ENCODE data around the gene ATP5F1E.
A peak's percentile ranks its signal among the peaks of the same experiment; 100 is the strongest.
"Not testable (repeated sequence)": the region's sequence is repeated elsewhere in the genome, so short reads cannot be mapped to it uniquely, and the experiment has no call there.

Gene ATP5F1E

DNA sequence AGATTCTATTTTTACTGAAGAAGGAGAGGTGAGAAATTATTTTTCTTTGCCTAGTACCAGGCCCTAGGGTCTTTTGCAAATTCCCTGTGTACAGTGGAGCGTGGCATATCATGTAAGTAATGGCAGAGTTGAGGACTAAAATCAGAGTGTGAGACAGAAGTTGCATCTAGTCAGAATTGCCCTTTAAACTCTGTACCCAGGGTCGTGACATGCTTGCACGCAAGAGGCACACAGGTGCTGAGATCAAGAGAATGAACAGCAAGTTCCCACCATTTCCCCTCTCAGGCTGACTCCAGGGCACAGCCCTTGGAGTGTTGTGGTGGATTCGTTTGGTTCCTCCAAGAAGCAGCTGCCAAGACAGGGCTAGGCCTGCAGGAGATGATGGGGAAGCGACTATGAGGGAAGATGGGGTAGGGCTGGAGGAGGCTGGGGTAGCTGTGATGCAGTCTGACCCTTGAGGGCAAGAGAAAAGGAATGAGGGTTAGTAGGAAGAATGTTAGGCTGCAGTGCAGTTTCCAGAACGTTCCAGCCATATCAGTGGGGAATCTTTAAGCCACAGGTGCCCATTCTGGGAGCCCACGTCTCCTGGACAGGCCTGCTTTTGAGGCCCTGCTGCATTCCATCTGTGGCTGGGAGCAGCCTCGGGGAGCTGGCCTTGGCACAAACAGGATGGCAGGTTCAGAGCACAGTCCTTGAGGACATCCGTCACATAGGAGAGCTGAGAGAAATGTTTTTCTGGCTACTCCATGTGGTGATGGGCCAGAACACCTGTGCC, 44.2 kb downstream of the ATP5F1E start:
- H3K27me3 ChIP-seq (ENCODE audit: control insufficient read depth, insufficient read depth, low read length) = no peaks in the 10 kb centered on the region
- no peak overlapping the region for H3K4me3 ChIP-seq (ENCODE audit: low read length)
- H3K9ac ChIP-seq (ENCODE audit: low read length) = no peak overlapping the region
- H3K27ac ChIP-seq (ENCODE audit: low read depth, low read length) = no peak overlapping the region
- no peaks in the 10 kb centered on the region for H3K4me1 ChIP-seq (ENCODE audit: control insufficient read depth, insufficient read depth, low read length)
- H3K36me3 ChIP-seq (ENCODE audit: control insufficient read depth, insufficient read depth, low read length) = peaks cover 37% of the 10 kb centered on the region

- Histone ChIP-seq H3K4me3 (ENCODE audit: low read length) (no peak overlapping the region), H3K36me3 (ENCODE audit: control insufficient read depth, insufficient read depth, low read length) (peaks cover 37% of the 10 kb centered on the region), H3K27ac (ENCODE audit: low read depth, low read length) (no peak overlapping the region), H3K9ac (ENCODE audit: low read length) (no peak overlapping the region), H3K27me3 (ENCODE audit: control insufficient read depth, insufficient read depth, low read length) (no peaks in the 10 kb centered on the region), H3K4me1 (ENCODE audit: control insufficient read depth, insufficient read depth, low read length) (peaks cover 3% of the 10 kb centered on the region)
Measured at GRCh38 chr20:58986968-58987517, 45.1 kb downstream of the ATP5F1E start.

DNA sequence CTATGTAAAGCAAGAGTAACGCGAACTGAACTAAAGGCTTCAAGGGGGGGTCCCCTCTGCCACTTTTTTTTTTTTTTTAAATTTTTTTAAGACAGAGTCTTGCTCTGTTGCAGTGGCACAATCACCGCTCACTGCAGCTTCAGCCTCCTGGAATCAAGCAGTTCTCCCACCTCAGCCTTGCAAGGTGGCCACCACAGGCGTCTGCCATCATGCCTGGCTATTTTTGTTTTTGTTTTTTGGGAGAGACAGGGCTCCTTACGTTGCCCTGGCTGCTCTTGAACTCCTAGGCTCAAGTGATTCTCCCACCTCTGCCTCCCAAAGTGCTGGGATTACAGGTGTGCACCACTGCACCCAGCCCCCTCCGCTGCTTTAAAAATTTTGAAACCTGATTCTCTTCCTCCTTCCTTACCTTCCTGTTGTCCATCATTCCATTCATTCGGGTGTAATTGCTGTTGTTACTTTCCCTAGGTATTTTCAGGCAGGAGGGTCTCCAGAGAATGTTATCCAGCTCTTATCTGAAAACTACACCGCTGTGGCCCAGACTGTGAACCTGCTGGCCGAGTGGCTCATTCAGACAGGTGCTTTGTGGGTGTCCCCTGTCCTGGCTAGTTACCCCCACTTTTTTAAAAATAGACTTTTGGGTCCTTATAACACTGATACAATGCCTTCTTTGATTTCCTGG, 45.7 kb downstream of the ATP5F1E start:
- peaks cover 33% of the 10 kb centered on the region for H3K36me3 ChIP-seq (ENCODE audit: control insufficient read depth, insufficient read depth, low read length)
- H3K4me3 ChIP-seq (ENCODE audit: low read length) = no peak overlapping the region
- no peaks in the 10 kb centered on the region for H3K27me3 ChIP-seq (ENCODE audit: control insufficient read depth, insufficient read depth, low read length)
- peaks cover 3% of the 10 kb centered on the region for H3K4me1 ChIP-seq (ENCODE audit: control insufficient read depth, insufficient read depth, low read length)
- no peak overlapping the region for H3K27ac ChIP-seq (ENCODE audit: low read depth, low read length)
- H3K9ac ChIP-seq (ENCODE audit: low read length) = no peak overlapping the region

GRCh38 chr20:58985656-58986055, 46.5 kb downstream of the ATP5F1E start:
- H3K4me1 ChIP-seq (ENCODE audit: control insufficient read depth, insufficient read depth, low read length) = peaks cover 3% of the 10 kb centered on the region
- H3K36me3 ChIP-seq (ENCODE audit: control insufficient read depth, insufficient read depth, low read length) = peaks cover 25% of the 10 kb centered on the region
- H3K9ac ChIP-seq (ENCODE audit: low read length) = no peak overlapping the region
- H3K4me3 ChIP-seq (ENCODE audit: low read length) = no peak overlapping the region
- no peaks in the 10 kb centered on the region for H3K27me3 ChIP-seq (ENCODE audit: control insufficient read depth, insufficient read depth, low read length)
- H3K27ac ChIP-seq (ENCODE audit: low read depth, low read length) = no peak overlapping the region

- Histone ChIP-seq H3K36me3 (ENCODE audit: control insufficient read depth, insufficient read depth, low read length) (peaks cover 22% of the 10 kb centered on the region), H3K4me3 (ENCODE audit: low read length) (no peak overlapping the region), H3K27ac (ENCODE audit: low read depth, low read length) (no peak overlapping the region), H3K27me3 (ENCODE audit: control insufficient read depth, insufficient read depth, low read length) (no peaks in the 10 kb centered on the region), H3K9ac (ENCODE audit: low read length) (no peak overlapping the region), H3K4me1 (ENCODE audit: control insufficient read depth, insufficient read depth, low read length) (peaks cover 3% of the 10 kb centered on the region)
Measured at GRCh38 chr20:58984691-58985090, 47.4 kb downstream of the ATP5F1E start.

DNA sequence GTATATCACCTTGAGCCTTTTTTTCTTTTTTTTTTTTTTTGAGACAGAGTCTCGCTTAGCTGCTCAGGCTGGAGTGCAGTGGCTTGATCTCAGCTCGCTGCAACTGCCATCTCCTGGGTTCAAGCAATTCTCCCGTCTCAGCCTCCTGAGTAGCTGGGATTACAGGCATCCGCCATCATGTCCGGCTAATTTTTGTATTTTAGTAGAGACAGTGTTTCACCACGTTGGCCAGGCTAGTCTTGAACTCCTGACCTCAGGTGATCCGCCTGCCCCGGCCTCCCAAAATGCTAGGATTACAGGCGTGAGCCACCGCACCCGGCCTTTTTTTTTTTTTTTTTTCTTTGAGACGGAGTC, 49.0 kb downstream of the ATP5F1E start:
- not testable (repeated sequence) for H3K9ac ChIP-seq (ENCODE audit: low read length); H3K27me3 ChIP-seq (ENCODE audit: control insufficient read depth, insufficient read depth, low read length); H3K4me3 ChIP-seq (ENCODE audit: low read length); H3K36me3 ChIP-seq (ENCODE audit: control insufficient read depth, insufficient read depth, low read length); H3K4me1 ChIP-seq (ENCODE audit: control insufficient read depth, insufficient read depth, low read length); H3K27ac ChIP-seq (ENCODE audit: low read depth, low read length)

GRCh38 chr20:58982406-58983114, 49.6 kb downstream of the ATP5F1E start:
- Histone ChIP-seq H3K9ac (ENCODE audit: low read length) (no peak overlapping the region), H3K27me3 (ENCODE audit: control insufficient read depth, insufficient read depth, low read length) (no peaks in the 10 kb centered on the region), H3K4me1 (ENCODE audit: control insufficient read depth, insufficient read depth, low read length) (peaks cover 3% of the 10 kb centered on the region), H3K27ac (ENCODE audit: low read depth, low read length) (no peak overlapping the region), H3K36me3 (ENCODE audit: control insufficient read depth, insufficient read depth, low read length) (peaks cover 3% of the 10 kb centered on the region), H3K4me3 (ENCODE audit: low read length) (peak overlapping the region; percentile 73)

DNA sequence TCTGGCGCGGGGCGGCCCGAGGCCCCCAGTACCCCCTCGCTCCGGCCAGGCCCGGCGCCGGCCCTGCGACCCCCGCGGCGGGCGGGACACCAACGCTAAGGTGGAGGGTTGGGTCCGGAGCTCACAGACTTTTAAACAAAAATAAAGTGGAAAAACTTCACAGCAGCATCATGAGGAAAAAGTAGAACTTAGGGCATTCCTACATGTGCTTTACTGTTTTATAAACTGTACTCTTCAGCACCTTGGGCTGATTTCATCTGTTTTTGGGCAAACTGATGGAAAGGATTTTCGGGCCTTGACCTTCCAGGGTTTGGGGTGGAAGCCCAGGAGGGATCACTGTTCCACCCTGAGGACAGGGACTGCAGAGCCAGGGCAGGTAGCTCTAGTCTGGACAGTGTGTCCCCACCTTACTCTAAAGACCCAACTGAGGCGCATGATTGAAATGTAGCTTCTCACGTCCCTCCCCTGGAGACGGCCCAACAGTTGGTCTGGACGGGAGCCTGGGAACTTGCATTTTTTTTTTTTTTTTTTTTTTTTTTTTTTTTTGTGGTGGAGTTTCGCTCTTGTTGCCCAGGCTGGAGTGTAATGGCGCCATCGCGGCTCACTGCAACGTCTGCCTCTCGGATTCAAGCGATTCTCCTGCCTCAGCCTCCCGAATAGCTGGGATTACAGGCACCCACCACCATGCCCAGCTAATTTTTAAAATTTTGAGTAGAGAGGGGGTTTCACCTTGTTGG, 50.3 kb downstream of the ATP5F1E start:
- peak overlapping the region; percentile 24 for H3K9ac ChIP-seq (ENCODE audit: low read length)
- H3K27ac ChIP-seq (ENCODE audit: low read depth, low read length) = no peak overlapping the region
- H3K4me3 ChIP-seq (ENCODE audit: low read length) = peak overlapping the region; percentile 73
- no peaks in the 10 kb centered on the region for H3K27me3 ChIP-seq (ENCODE audit: control insufficient read depth, insufficient read depth, low read length)
- H3K36me3 ChIP-seq (ENCODE audit: control insufficient read depth, insufficient read depth, low read length) = no peaks in the 10 kb centered on the region
- peaks cover 3% of the 10 kb centered on the region for H3K4me1 ChIP-seq (ENCODE audit: control insufficient read depth, insufficient read depth, low read length)

DNA sequence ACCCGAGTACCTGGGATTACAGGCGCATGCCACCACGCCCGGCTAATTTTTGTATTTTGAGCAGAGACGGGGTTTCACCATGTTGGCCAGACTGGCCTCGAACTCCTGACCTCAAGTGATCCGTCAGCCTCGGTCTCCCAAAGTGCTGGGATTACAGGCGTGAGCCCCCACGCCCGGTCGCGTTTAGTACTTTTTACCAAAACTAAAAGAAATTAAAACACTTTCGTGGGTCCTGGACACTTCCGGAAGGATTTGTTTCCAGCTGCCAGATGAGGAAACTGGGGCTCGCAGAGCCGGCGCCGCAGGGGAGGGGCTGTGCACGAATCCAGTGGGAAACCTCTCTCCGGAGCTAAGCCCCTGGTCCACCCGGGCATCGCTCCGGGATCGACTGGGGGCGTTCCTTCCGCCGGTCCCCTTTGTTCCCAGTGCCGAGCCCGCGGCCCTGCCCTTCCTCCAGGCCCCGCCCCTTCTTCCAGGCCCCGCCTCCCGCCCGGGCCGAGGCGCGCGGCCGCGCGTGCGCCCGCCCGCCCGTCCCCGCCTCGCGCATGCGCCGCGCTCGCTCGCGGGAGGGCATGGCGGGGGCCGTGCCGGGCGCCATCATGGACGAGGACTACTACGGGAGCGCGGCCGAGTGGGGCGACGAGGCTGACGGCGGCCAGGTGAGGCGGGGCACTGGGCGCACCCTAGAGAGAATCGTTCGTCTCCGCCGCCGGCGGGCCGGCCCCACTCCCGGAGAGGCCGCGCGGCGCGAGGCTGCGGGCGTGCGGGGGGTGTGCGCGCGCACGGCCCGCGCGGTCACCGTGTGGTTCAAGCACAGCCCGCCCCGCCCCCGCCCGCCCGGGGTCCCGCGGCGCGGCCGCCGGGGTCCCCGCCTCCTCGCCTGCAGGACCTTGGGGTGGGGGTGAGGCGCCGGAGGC, 51.2 kb downstream of the ATP5F1E start, which contains the start of gene NELFCD:
Gene NELFCD, plus strand, starts transcription at position 546 of the 917 bp plus-strand sequence. Its CDS starts 54 bp downstream, at position 600.
- Histone ChIP-seq H3K27ac (ENCODE audit: low read depth, low read length) (peak within 1 kb of the TSS; percentile 80), H3K9ac (ENCODE audit: low read length) (peak within 1 kb of the TSS; percentile 72), H3K27me3 (ENCODE audit: control insufficient read depth, insufficient read depth, low read length) (no peaks in the 10 kb centered on the region), H3K4me1 (ENCODE audit: control insufficient read depth, insufficient read depth, low read length) (peaks cover 3% of the 10 kb centered on the region), H3K36me3 (ENCODE audit: control insufficient read depth, insufficient read depth, low read length) (no peaks in the 10 kb centered on the region), H3K4me3 (ENCODE audit: low read length) (peak within 1 kb of the TSS; percentile 88)

DNA sequence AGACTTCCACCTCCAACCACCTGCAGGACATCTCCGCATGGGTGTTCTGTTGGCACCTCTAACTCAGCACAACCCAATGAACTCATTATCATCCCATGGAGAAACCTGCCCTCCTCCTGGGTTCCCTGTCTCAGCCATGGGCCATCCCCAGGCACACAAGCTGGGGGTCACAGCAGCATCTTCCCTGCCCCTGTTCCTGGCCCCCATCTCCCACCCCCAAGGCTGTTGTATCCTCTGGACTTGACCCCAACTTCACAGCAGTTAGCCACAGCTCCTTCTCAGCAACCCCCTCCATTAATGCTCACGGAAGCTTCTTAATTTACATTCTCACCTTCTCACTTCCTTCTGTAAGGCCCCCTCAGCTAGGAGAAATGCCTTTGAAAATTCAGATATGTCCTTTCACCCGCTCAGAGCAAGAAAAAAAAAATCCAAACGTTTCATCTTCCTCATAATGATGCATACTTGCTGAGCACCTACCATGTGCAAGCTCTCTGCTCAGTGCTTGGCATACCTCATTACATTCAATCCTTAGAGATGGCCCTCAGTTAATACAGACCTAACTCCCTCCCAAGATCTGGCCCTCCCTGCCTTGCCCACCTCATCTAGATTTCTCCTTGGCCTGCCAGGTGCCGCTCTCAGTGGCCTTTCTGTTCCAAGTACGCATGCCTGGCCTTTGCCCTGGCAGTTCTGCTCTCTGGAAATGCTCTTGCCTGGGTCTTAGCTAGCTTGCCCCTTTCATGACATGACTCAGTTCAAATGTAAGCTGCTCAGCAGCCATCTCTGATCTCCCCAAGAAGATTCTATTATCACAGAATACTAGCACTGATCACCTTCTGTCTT, 53.6 kb downstream of the ATP5F1E start:
- peaks cover 3% of the 10 kb centered on the region for H3K4me1 ChIP-seq (ENCODE audit: control insufficient read depth, insufficient read depth, low read length)
- no peaks in the 10 kb centered on the region for H3K27me3 ChIP-seq (ENCODE audit: control insufficient read depth, insufficient read depth, low read length)
- H3K9ac ChIP-seq (ENCODE audit: low read length) = no peak overlapping the region
- no peak overlapping the region for H3K27ac ChIP-seq (ENCODE audit: low read depth, low read length)
- no peak overlapping the region for H3K4me3 ChIP-seq (ENCODE audit: low read length)
- no peaks in the 10 kb centered on the region for H3K36me3 ChIP-seq (ENCODE audit: control insufficient read depth, insufficient read depth, low read length)
